Astrocyte (in vitro differentiated cells and primary cell): ENCODE measurements around the gene PLA2G3.

Experiments
- CTCF ChIP-seq: IDR thresholded peaks from 2 replicates; pipeline ENCODE4 v1.5.1; 2011; ENCODE audit warnings: low read depth, mild to moderate bottlenecking, inconsistent platforms, low read length, moderate library complexity; ENCODE audit not compliant: insufficient read depth
- EZH2 ChIP-seq: IDR thresholded peaks from 2 replicates; pipeline ENCODE4 v1.6.1; 2012; ENCODE audit warnings: mild to moderate bottlenecking, low read length, inconsistent platforms; ENCODE audit not compliant: insufficient read depth

GRCh38 chr22:31126128-31126868 is 14.0 kb downstream of the PLA2G3 start:
- TF ChIP-seq CTCF: no peak
- TF ChIP-seq EZH2: no peak
